HL-60 (cell line): ENCODE measurements around the gene CSRNP3.

Experiments
- DNase-seq, 2 experiments: peaks; one replicate each; pipeline ENCODE4 v3.0.0-alpha.2; 2010 to 2020; ENCODE audit warnings: low read depth in 1 of 2, low spot score in 1 of 2
- H3K27ac ChIP-seq: fragments of 250-450 bp; sonication (Bioruptor Pico); replicated peaks from 2 replicates; pipeline ENCODE4 v1.5.1; 2020; ENCODE audit warnings: mild to moderate bottlenecking, moderate library complexity
- H3K27me3 ChIP-seq: fragments of 250-450 bp; sonication (Bioruptor Pico); 2 replicates; pipeline ENCODE4 v1.5.1; 2021; ENCODE audit warnings: mild to moderate bottlenecking, moderate library complexity; ENCODE audit not compliant: insufficient read depth, poor library complexity, severe bottlenecking
- H3K4me3 ChIP-seq: replicated peaks from 2 replicates; pipeline ENCODE4 v1.5.1; 2011; ENCODE audit warnings: mild to moderate bottlenecking, control low read depth, low read length; ENCODE audit not compliant: insufficient read depth
- CTCF ChIP-seq: IDR thresholded peaks from one replicate; pipeline ENCODE4 v1.5.1; 2011; ENCODE audit warnings: low read length, control low read depth, inconsistent platforms; ENCODE audit not compliant: insufficient read depth
- GABPA ChIP-seq: IDR thresholded peaks from 2 replicates; pipeline ENCODE4 v1.6.1; 2012; ENCODE audit warnings: low read depth
- POLR2AphosphoS5 ChIP-seq: IDR thresholded peaks from 2 replicates; pipeline ENCODE4 v1.6.1; 2012; ENCODE audit warnings: low read depth
- SPI1 ChIP-seq: IDR thresholded peaks from 2 replicates; pipeline ENCODE4 v1.6.1; 2012; ENCODE audit warnings: low read depth, mild to moderate bottlenecking, borderline replicate concordance
- TF ChIP-seq, protein P1 (sequence below): IDR thresholded peaks from 2 replicates; pipeline ENCODE4 v1.6.1; 2012; ENCODE audit warnings: low read depth; ENCODE audit not compliant: insufficient replicate concordance

Gene CSRNP3

DNA sequence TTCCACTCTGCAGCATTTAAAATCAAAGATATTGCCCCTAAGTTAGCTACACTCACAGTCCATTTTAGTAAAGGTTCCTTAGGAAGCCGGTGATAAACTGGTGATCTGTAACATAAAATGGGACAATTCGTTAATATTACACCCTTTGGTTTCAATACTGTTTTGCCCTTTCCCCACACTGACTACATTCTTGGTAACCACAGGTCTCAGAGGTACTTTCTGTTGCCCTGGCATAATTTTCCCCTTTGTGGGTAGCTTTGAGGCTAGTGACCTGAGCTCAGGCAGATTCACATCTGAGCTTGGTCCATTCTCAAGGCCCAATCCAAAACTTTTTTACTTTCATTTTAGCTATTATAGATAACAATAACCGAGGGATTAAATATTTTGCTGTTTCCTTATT lies 32.9 kb upstream of the CSRNP3 start:
- Histone ChIP-seq H3K27me3 (no peaks in the 10 kb centered on the region), H3K4me3 (no peak overlapping the region), H3K27ac (no peak overlapping the region)
- TF ChIP-seq SPI1, result no peak
- TF ChIP-seq GABPA, result no peak
- TF ChIP-seq CTCF, result no peak
- TF ChIP-seq POLR2AphosphoS5, result no peak
- TF ChIP-seq, protein P1, sequence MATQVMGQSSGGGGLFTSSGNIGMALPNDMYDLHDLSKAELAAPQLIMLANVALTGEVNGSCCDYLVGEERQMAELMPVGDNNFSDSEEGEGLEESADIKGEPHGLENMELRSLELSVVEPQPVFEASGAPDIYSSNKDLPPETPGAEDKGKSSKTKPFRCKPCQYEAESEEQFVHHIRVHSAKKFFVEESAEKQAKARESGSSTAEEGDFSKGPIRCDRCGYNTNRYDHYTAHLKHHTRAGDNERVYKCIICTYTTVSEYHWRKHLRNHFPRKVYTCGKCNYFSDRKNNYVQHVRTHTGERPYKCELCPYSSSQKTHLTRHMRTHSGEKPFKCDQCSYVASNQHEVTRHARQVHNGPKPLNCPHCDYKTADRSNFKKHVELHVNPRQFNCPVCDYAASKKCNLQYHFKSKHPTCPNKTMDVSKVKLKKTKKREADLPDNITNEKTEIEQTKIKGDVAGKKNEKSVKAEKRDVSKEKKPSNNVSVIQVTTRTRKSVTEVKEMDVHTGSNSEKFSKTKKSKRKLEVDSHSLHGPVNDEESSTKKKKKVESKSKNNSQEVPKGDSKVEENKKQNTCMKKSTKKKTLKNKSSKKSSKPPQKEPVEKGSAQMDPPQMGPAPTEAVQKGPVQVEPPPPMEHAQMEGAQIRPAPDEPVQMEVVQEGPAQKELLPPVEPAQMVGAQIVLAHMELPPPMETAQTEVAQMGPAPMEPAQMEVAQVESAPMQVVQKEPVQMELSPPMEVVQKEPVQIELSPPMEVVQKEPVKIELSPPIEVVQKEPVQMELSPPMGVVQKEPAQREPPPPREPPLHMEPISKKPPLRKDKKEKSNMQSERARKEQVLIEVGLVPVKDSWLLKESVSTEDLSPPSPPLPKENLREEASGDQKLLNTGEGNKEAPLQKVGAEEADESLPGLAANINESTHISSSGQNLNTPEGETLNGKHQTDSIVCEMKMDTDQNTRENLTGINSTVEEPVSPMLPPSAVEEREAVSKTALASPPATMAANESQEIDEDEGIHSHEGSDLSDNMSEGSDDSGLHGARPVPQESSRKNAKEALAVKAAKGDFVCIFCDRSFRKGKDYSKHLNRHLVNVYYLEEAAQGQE, result no peak
- no peak for DNase-seq

GRCh38 chr2:165440367-165440766 lies 29.1 kb upstream of the CSRNP3 start:
- H3K4me3 ChIP-seq, result no peak overlapping the region
- TF ChIP-seq, protein P1, result no peak
- TF ChIP-seq POLR2AphosphoS5 (no peak), GABPA (no peak), SPI1 (no peak), CTCF (no peak)
- no peaks in the 10 kb centered on the region for H3K27me3 ChIP-seq
- no peak overlapping the region for H3K27ac ChIP-seq
- no peak for DNase-seq

DNA sequence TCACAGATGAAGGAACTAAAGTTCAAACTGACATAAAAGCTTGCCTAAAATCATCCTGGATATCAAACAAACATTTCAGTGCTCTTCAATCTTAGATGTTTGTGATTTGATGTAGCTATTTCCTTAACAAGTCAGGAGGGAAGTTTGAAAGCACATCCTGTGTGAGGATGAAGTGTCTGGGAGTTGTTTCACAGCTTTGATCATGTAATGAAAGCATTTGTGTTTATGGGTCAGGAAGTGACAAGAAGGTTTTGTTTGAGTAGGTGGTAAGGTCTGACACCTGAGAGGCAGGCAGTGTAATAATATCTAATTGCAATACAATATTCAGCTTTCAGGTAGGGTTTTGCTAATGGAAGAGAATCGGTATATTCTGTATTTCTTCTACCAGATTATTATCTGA lies 26.0 kb upstream of the CSRNP3 start:
- TF ChIP-seq CTCF (no peak), POLR2AphosphoS5 (no peak), SPI1 (no peak), GABPA (no peak)
- TF ChIP-seq, protein P1, result no peak
- Histone ChIP-seq H3K27ac (no peak overlapping the region), H3K27me3 (no peaks in the 10 kb centered on the region), H3K4me3 (no peak overlapping the region)
- DNase-seq, result no peak
